Renal pelvis (tissue), 4 donors: ENCODE measurements around the gene DLEC1. TPM values are rescaled to one million over a fixed set of nuclear protein-coding genes. Genes with fewer than 3 reads are reported as not detected.

Experiments
- DNase-seq: peaks from one replicate; pipeline ENCODE4 v3.0.0-alpha.2; 2013
- polyA plus RNA-seq, 3 donors: library from polyadenylated mRNA; unstranded; fragments of 120-200 nt; gene quantifications; one replicate each; pipeline ENCODE4 v1.2.1, GENCODE V29; 2013; ENCODE audit not compliant: insufficient read length in 3 of 3

The DLEC1 gene
- polyA plus RNA-seq, 3 donors = 0.56 to 1.6 (median 1.5) TPM

GRCh38 chr3:37999836-38000235 lies 39.2 kb upstream of the DLEC1 start:
- no peak for DNase-seq

- no peak for DNase-seq
Measured at GRCh38 chr3:38000242-38000916, 38.6 kb upstream of the DLEC1 start.

GRCh38 chr3:38000965-38001455 lies 38.0 kb upstream of the DLEC1 start:
- DNase-seq = no peak

- no peak for DNase-seq
Measured at GRCh38 chr3:38001456-38002081, 37.4 kb upstream of the DLEC1 start.

GRCh38 chr3:38002291-38002876 lies 36.6 kb upstream of the DLEC1 start:
- DNase-seq = no peak

GRCh38 chr3:38002940-38003339 lies 36.1 kb upstream of the DLEC1 start:
- no peak for DNase-seq

- peak; percentile 44 for DNase-seq
Measured at GRCh38 chr3:38003371-38003816, 35.6 kb upstream of the DLEC1 start.

GRCh38 chr3:38003817-38004414 lies 35.1 kb upstream of the DLEC1 start:
- DNase-seq = no peak

GRCh38 chr3:38004415-38005075 lies 34.5 kb upstream of the DLEC1 start:
- peak; percentile 52 for DNase-seq

GRCh38 chr3:38005076-38006020 lies 33.7 kb upstream of the DLEC1 start:
- no peak for DNase-seq

- DNase-seq = no peak
Measured at GRCh38 chr3:38006031-38006430, 33.0 kb upstream of the DLEC1 start.

GRCh38 chr3:38006445-38006995 lies 32.5 kb upstream of the DLEC1 start:
- no peak for DNase-seq

- DNase-seq = no peak
Measured at GRCh38 chr3:38007754-38008090, 31.3 kb upstream of the DLEC1 start.

GRCh38 chr3:38008191-38008701 lies 30.8 kb upstream of the DLEC1 start:
- DNase-seq = no peak

- no peak for DNase-seq
Measured at GRCh38 chr3:38008971-38009580, 29.9 kb upstream of the DLEC1 start.

GRCh38 chr3:38009807-38010591 lies 29.0 kb upstream of the DLEC1 start:
- DNase-seq = no peak

GRCh38 chr3:38011111-38011510 lies 27.9 kb upstream of the DLEC1 start:
- DNase-seq = no peak

- DNase-seq = no peak
Measured at GRCh38 chr3:38015485-38015884, 23.5 kb upstream of the DLEC1 start.

GRCh38 chr3:38015984-38016383 lies 23.0 kb upstream of the DLEC1 start:
- no peak for DNase-seq
